ENCODE data around the gene ARHGAP6. TPM values are rescaled to one million over a fixed set of nuclear protein-coding genes. Genes with fewer than 3 reads are reported as not detected.
A peak's percentile ranks its signal among the peaks of the same experiment; 100 is the strongest.

The ARHGAP6 gene
- total and polyA plus RNA-seq, 9 of the 15 experiments (the other 6 are each of a cell fraction or from before 2014, with no cell fraction given): 12.5 to 63.6 (median 41.8) TPM

GRCh38 chrX:11588097-11588496 lies 77.6 kb downstream of the ARHGAP6 start (continued):
- TF ChIP-seq SRF (CRISPR knock-in tag; IDR thresholded peaks at IDR 0.05): no peak
- peak; percentile 40; the same call in 1 of the 2 replicates for TF ChIP-seq ESRRA (IDR thresholded peaks at IDR 0.05; ENCODE audit: borderline replicate concordance, low read depth)
- no peak for TF ChIP-seq FOXK1 (CRISPR knock-in tag; IDR thresholded peaks at IDR 0.05; ENCODE audit: borderline replicate concordance)
- no peak for TF ChIP-seq ZNF408 (CRISPR knock-in tag; IDR thresholded peaks at IDR 0.05; ENCODE audit: low read depth)
- no peak for TF ChIP-seq ZNF551 (CRISPR knock-in tag; IDR thresholded peaks at IDR 0.05)
- no peak for TF ChIP-seq NUFIP1 (IDR thresholded peaks at IDR 0.05; ENCODE audit: partially characterized antibody)
- no peak for TF ChIP-seq TCFL5 (CRISPR knock-in tag; conservative IDR thresholded peaks at IDR 0.05)
- no peak for TF ChIP-seq IRF1 (CRISPR knock-in tag; IDR thresholded peaks at IDR 0.05; ENCODE audit: borderline replicate concordance)
- no peak for TF ChIP-seq WHSC1 (IDR thresholded peaks at IDR 0.05; ENCODE audit: low read length)
- no peak for TF ChIP-seq ZNF668 (CRISPR knock-in tag; IDR thresholded peaks at IDR 0.05)
- TF ChIP-seq ETV5 (CRISPR knock-in tag; IDR thresholded peaks at IDR 0.05; ENCODE audit: low read depth): no peak
- peak; percentile 67; the same call in 1 of the 2 replicates for TF ChIP-seq MAFK (IDR thresholded peaks at IDR 0.05; ENCODE audit: low read length)
- no peak for TF ChIP-seq ELK1 (CRISPR knock-in tag; IDR thresholded peaks at IDR 0.05)
- TF ChIP-seq MECOM (CRISPR knock-in tag; IDR thresholded peaks at IDR 0.05): no peak
- TF ChIP-seq ELF2 (CRISPR knock-in tag; IDR thresholded peaks at IDR 0.05): no peak
- TF ChIP-seq ARHGAP35 (IDR thresholded peaks at IDR 0.05; ENCODE audit: partially characterized antibody): no peak
- TF ChIP-seq ELF1 (tag; IDR thresholded peaks at IDR 0.05): no peak
- no peak for TF ChIP-seq RHOXF2B (CRISPR knock-in tag; conservative IDR thresholded peaks at IDR 0.05)
- TF ChIP-seq ZNF140 (CRISPR knock-in tag; IDR thresholded peaks at IDR 0.05): no peak
- no peak for TF ChIP-seq SETDB1 (IDR thresholded peaks at IDR 0.05; ENCODE audit: low read length)
- no peak for TF ChIP-seq FOS (IDR thresholded peaks at IDR 0.05; ENCODE audit: extremely low read depth, insufficient read length)
- TF ChIP-seq CEBPB (tag; IDR thresholded peaks at IDR 0.05): peak; percentile 58
- TF ChIP-seq PHF8 (IDR thresholded peaks at IDR 0.05; ENCODE audit: borderline replicate concordance, low read length): no peak
- TF ChIP-seq ZNF699 (CRISPR knock-in tag; IDR thresholded peaks at IDR 0.05; ENCODE audit: insufficient replicate concordance): no peak
- TF ChIP-seq ZNF134 (CRISPR knock-in tag; conservative IDR thresholded peaks at IDR 0.05): no peak
- no peak for TF ChIP-seq ZKSCAN8 (CRISPR knock-in tag; IDR thresholded peaks at IDR 0.05)
- peak; percentile 90 for TF ChIP-seq HMGN3 (IDR thresholded peaks at IDR 0.05; ENCODE audit: borderline replicate concordance, extremely low read depth, insufficient read length, low read depth, low read length)
- no peak for TF ChIP-seq CHD2 (IDR thresholded peaks at IDR 0.05; ENCODE audit: low read depth, low read length)
- TF ChIP-seq L3MBTL2 (IDR thresholded peaks at IDR 0.05): no peak
- TF ChIP-seq NKRF (IDR thresholded peaks at IDR 0.05; ENCODE audit: borderline replicate concordance): no peak
